GM18502 (cell line): ENCODE measurements around the gene NBPF4.
"Not testable (repeated sequence)": the region's sequence is repeated elsewhere in the genome, so short reads cannot be mapped to it uniquely, and the experiment has no call there.

Experiments used
- ATAC-seq: cut with Tn5 transposase; IDR thresholded peaks from one replicate; pipeline ENCODE4 v1.9.1; 2021; ENCODE audit warnings: mild to moderate bottlenecking; ENCODE audit not compliant: unreplicated experiment, poor library complexity

Gene NBPF4

GRCh38 chr1:108214641-108215465, 29.0 kb downstream of the NBPF4 start:
- ATAC-seq: peak; percentile 68

DNA sequence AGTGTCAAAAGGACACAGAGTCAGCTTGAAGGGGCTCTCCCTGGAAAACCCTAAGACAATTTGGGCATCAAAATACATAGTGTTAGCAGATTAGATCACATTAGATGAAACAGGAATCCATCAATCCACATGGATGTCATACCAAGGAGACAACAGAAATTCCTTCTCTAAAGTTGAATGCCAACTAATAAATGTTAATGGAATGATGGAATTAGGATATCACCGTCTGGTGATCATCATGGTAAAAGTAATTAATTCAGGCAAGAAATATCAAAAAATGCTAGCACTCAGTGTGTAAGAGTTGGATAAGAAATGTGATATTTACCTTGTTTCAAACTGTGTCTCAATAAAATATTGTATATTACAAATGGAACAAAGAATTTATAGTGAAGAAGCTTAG, 32.9 kb downstream of the NBPF4 start:
- ATAC-seq: no peak

- ATAC-seq: no peak
These were observed 34.3 kb downstream of the NBPF4 start for GRCh38 chr1:108209456-108210108.

DNA sequence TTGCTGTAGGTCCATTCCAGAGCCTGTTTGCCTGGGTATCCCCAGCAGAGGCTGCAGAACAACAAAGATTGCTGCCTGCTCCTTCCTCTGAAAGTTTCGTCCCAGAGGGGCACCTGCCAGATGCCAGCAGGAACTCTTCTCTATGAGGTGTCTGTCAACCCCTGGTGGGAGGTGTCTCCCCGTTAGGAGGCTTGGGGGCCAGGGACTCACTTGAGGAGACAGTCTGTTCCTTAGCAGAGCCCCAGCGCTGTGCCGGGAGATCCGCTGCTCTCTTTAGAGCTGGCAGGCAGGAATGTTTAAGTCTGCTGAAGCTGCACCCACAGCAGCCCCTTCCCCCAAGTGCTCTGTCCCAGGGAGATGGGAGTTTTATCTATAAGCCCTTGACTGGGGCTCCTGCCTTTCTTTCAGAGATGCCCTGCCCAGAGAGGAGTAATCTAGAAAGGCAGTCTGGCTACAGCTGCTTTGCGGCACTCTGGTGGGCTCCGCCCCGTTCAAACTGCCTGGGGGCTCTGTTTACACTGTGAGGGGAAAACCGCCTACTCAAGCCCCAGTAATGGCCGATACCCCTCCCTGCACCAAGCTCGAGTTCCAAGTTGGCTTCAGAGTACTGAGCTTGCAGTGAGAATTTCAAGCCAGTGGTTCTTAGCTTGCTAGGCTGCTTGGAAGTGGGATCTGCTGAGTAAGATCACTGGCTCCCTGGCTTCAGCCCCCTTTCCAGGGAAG, 35.0 kb downstream of the NBPF4 start:
- no peak for ATAC-seq

DNA sequence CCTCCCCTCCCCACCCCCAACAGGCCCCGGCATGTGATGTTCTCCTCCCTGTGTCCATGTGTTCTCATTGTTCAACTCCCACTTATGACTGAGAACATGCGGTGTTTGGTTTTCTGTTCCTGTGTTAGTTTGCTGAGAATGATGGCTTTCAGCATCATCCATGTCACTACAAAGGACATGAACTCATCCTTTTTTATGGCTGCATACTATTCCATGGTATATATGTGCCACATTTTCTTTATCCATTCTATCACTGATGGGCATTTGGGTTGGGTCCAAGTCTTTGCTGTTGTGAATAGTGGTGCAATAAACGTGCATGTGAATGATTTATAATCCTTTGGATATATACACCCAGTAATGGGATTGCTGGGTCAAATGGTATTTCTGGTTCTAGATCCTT, 40.3 kb downstream of the NBPF4 start:
- ATAC-seq: not testable (repeated sequence)

DNA sequence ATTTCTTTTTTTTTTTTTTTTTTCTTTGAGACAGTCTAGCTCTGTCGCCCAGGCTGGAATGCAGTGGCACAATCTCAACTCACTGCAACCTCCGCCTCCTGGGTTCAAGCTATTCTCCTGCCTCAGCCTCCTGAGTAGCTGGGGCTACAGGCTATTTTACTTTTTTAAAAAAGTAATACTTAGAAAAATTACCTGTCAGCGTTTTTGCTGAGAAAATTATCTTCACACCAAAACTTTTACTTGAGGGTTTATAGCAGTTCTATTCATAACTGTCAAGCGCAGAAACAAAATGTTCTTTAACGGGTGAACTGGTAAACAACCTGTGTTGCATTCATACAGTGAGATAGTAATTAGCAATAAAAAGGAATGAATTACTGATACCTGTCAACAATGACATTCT, 42.2 kb downstream of the NBPF4 start:
- no peak for ATAC-seq

DNA sequence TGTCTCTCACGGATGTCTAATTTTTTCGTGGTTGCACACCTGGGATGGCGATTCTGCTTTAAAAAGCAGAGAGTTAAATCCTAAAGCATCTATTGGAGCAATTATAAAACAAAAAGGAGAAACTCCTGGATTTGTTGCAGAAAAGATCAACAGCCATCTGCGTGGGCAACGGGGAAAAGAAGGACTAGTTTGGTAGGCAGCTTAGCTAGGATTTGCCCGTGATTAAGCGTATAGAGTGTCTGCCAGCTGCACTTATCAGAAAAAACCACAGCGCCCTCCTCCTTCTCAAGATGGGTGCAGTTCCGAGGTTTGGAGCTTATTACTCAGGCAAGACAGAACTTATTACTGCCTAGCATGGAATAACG, 43.2 kb downstream of the NBPF4 start:
- peak; percentile 47 for ATAC-seq

GRCh38 chr1:108199781-108200686, 43.8 kb downstream of the NBPF4 start, which contains the start of gene SLC25A24:
Gene SLC25A24, minus strand, starts transcription at chr1:108200343. Its CDS starts 205 bp downstream, at chr1:108200138.
- peak; percentile 84 for ATAC-seq

- no peak for ATAC-seq
These were observed 44.6 kb downstream of the NBPF4 start for GRCh38 chr1:108199201-108199691.

GRCh38 chr1:108194051-108194450, 49.8 kb downstream of the NBPF4 start:
- no peak for ATAC-seq

- ATAC-seq: no peak
These were observed 50.5 kb downstream of the NBPF4 start for GRCh38 chr1:108193333-108193732.

GRCh38 chr1:108192581-108192980, 51.3 kb downstream of the NBPF4 start:
- ATAC-seq: no peak

- ATAC-seq: no peak
These were observed 53.0 kb downstream of the NBPF4 start for GRCh38 chr1:108190686-108191416.

- ATAC-seq: no peak
These were observed 53.8 kb downstream of the NBPF4 start for GRCh38 chr1:108190001-108190634.

DNA sequence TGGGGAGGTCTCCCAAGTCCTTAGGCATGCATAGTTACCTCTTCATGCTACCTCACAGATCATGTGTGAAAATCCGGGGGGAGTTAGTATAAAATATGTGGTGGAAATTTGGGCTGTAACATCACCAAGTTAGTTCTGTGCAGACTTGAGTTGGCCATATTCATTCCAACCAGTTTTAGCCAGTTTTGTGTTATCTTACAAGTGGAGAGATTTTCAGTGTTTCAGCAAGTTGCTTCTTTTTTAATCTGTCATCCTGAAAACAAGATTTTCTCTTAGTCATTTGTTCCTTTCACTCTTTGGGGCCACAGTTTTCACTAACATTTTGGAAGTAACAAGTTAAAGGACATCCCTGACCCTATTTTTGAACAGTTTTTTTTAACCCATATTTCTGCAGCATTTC, 55.1 kb downstream of the NBPF4 start:
- ATAC-seq: no peak

GRCh38 chr1:108182959-108183700, 60.7 kb downstream of the NBPF4 start:
- ATAC-seq: no peak

- no peak for ATAC-seq
These were observed 64.9 kb downstream of the NBPF4 start for GRCh38 chr1:108179018-108179417.
